Measurements from ENCODE around the gene RNF31.

The RNF31 gene

DNA sequence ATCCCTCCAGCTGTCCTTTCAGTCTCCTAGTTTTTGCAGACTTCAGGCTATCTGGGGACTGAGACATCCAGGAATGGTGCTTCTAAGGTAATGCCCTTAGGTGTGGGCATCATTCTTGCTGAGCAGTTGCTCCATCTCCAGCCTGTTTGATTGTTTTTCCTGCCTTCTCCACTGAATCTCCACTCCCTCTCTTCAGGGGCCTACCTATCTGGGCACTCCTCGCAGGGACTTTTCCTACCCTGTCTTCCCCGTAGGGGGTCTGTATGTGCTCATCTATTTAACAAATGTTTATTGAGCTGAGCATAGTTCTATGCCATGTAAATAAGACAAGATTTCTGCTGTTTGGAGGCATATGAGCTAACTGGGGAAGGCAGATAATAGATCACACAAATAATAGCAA, 14.3 kb upstream of the RNF31 start:
- Histone ChIP-seq H3K9me3 (replicated peaks; ENCODE audit: low read length) (no peaks in the 10 kb centered on the region), H3K27me3 (ENCODE audit: control insufficient read depth, insufficient read depth, low read length) (no peaks in the 10 kb centered on the region), H3K36me3 (ENCODE audit: insufficient read depth, low read length) (peaks cover 8% of the 10 kb centered on the region), H3K4me2 (ENCODE audit: low read length) (no peak overlapping the region), H3K4me3 (ENCODE audit: low read length) (no peak overlapping the region), H3K9ac (ENCODE audit: low read depth, low read length) (no peak overlapping the region), H3K4me1 (ENCODE audit: control insufficient read depth, insufficient read depth, low read length) (peaks cover 33% of the 10 kb centered on the region)

DNA sequence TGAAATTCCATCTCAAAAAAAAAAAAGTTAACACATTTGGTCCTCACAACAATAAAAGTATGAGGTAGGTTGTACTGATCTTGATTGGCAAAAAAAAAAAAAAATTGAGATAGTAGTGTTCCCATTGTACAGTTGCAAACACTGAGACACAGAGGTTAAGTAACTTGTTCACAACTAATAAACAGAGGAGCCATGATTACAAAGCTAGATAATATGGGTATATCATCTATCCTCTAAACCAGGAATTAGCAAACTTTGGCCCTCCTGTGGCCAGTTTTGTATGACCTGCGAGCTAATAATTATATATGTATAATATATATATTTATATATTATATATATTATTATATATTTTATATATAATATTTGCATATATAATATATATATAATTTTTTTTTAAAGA, 13.6 kb upstream of the RNF31 start:
- Histone ChIP-seq H3K4me1 (ENCODE audit: control insufficient read depth, insufficient read depth, low read length) (peaks cover 33% of the 10 kb centered on the region), H3K9ac (ENCODE audit: low read depth, low read length) (no peak overlapping the region), H3K4me3 (ENCODE audit: low read length) (no peak overlapping the region), H3K9me3 (replicated peaks; ENCODE audit: low read length) (no peaks in the 10 kb centered on the region), H3K27me3 (ENCODE audit: control insufficient read depth, insufficient read depth, low read length) (no peaks in the 10 kb centered on the region), H3K4me2 (ENCODE audit: low read length) (no peak overlapping the region), H3K36me3 (ENCODE audit: insufficient read depth, low read length) (peaks cover 15% of the 10 kb centered on the region)

- Histone ChIP-seq H3K4me3 (ENCODE audit: low read length) (peak overlapping the region; percentile 80), H3K4me1 (ENCODE audit: control insufficient read depth, insufficient read depth, low read length) (peaks cover 38% of the 10 kb centered on the region), H3K27me3 (ENCODE audit: control insufficient read depth, insufficient read depth, low read length) (no peaks in the 10 kb centered on the region), H3K9ac (ENCODE audit: low read depth, low read length) (peak overlapping the region; percentile 92), H3K4me2 (ENCODE audit: low read length) (peak overlapping the region; percentile 91), H3K36me3 (ENCODE audit: insufficient read depth, low read length) (peaks cover 26% of the 10 kb centered on the region), H3K9me3 (replicated peaks; ENCODE audit: low read length) (no peaks in the 10 kb centered on the region)
Measured at GRCh38 chr14:24135584-24135833, 11.8 kb upstream of the RNF31 start.

- Histone ChIP-seq H3K4me2 (ENCODE audit: low read length) (peak within 1 kb of the TSS; percentile 91), H3K9ac (ENCODE audit: low read depth, low read length) (peak within 1 kb of the TSS; percentile 92), H3K4me1 (ENCODE audit: control insufficient read depth, insufficient read depth, low read length) (peaks cover 32% of the 10 kb centered on the region)
Measured at GRCh38 chr14:24135834-24136683, 11.2 kb upstream of the RNF31 start, which contains the start of gene PSME1. Gene PSME1 (plus strand): TSS chr14:24136194. CDS start chr14:24136263, 69 bp downstream.

DNA sequence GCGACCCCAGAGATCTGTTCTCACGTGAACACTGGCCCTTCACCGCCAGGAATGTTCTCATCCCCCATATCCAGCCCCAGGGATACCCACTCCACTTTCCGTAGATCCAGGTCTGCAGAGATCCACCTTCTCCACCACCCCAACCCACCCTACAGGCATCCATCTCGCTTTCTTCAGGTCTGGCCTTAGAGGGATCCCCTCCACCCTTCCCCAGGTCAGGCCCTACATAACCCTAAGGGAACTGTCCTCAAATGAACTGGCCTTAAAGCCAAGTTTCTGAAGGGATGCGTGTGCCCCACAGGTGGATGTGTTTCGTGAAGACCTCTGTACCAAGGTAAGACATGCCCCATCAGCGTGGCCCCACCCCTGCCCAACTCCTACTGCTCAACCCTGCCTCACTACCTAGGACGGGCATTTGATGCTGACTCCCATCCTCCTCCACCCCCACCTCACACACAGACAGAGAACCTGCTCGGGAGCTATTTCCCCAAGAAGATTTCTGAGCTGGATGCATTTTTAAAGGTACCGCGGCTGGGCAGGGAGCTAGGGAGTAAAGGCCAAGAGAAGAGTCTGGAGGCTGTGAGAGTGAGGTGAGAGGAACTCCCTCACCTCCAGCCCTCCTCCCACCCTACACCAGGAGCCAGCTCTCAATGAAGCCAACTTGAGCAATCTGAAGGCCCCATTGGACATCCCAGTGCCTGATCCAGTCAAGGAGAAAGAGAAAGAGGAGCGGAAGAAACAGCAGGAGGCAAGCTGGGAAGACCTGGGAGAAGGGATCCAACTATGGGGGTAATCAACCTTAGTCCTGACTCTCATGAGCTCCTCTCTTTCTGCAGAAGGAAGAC, 10.4 kb upstream of the RNF31 start:
- no peaks in the 10 kb centered on the region for H3K9me3 ChIP-seq (replicated peaks; ENCODE audit: low read length)
- peaks cover 28% of the 10 kb centered on the region for H3K4me1 ChIP-seq (ENCODE audit: control insufficient read depth, insufficient read depth, low read length)
- peak overlapping the region; percentile 91 for H3K4me2 ChIP-seq (ENCODE audit: low read length)
- H3K4me3 ChIP-seq (ENCODE audit: low read length) = peak overlapping the region; percentile 80
- H3K27me3 ChIP-seq (ENCODE audit: control insufficient read depth, insufficient read depth, low read length) = no peaks in the 10 kb centered on the region
- H3K36me3 ChIP-seq (ENCODE audit: insufficient read depth, low read length) = peaks cover 26% of the 10 kb centered on the region
- peak overlapping the region; percentile 92 for H3K9ac ChIP-seq (ENCODE audit: low read depth, low read length)

More at GRCh38 chr14:24135834-24136683, 11.2 kb upstream of the RNF31 start, which contains the start of gene PSME1:
- Histone ChIP-seq H3K9me3 (replicated peaks; ENCODE audit: low read length) (no peaks in the 10 kb centered on the region), H3K36me3 (ENCODE audit: insufficient read depth, low read length) (peaks cover 26% of the 10 kb centered on the region), H3K4me3 (ENCODE audit: low read length) (peak within 1 kb of the TSS; percentile 80), H3K27me3 (ENCODE audit: control insufficient read depth, insufficient read depth, low read length) (no peaks in the 10 kb centered on the region)

DNA sequence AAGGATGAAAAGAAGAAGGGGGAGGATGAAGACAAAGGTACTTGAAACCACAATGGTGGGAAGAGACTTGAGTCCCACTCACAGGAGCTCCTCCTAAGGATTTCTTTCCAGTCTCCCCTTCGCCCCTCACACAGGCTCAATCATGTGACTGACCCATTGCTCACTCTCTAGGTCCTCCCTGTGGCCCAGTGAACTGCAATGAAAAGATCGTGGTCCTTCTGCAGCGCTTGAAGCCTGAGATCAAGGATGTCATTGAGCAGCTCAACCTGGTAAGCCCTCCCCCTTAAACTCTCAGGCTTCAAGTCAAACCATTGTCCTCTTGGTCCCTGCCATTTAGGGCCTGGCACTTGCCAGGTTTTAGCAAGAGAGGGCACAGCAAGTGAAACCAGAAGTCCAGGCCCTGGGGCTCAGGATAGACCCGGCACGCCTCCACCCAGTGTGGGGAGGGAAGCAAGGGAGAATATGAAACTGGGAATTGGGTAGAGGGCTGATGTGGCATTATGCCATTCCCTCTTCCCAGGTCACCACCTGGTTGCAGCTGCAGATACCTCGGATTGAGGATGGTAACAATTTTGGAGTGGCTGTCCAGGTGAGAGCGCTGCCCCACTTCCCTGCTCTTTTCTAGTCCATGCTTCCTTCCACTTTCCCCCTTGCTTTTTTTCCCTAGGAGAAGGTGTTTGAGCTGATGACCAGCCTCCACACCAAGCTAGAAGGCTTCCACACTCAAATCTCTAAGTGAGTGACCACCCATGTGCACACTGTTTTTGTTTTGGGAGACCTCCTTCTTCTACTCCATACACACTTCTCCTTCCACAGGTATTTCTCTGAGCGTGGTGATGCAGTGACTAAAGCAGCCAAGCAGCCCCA, 9.5 kb upstream of the RNF31 start:
- H3K4me3 ChIP-seq (ENCODE audit: low read length) = no peak overlapping the region
- H3K4me1 ChIP-seq (ENCODE audit: control insufficient read depth, insufficient read depth, low read length) = peaks cover 24% of the 10 kb centered on the region
- H3K4me2 ChIP-seq (ENCODE audit: low read length) = no peak overlapping the region
- no peaks in the 10 kb centered on the region for H3K9me3 ChIP-seq (replicated peaks; ENCODE audit: low read length)
- H3K9ac ChIP-seq (ENCODE audit: low read depth, low read length) = no peak overlapping the region
- H3K27me3 ChIP-seq (ENCODE audit: control insufficient read depth, insufficient read depth, low read length) = no peaks in the 10 kb centered on the region
- peaks cover 26% of the 10 kb centered on the region for H3K36me3 ChIP-seq (ENCODE audit: insufficient read depth, low read length)

GRCh38 chr14:24138396-24139271, 8.7 kb upstream of the RNF31 start:
- no peaks in the 10 kb centered on the region for H3K27me3 ChIP-seq (ENCODE audit: control insufficient read depth, insufficient read depth, low read length)
- no peak overlapping the region for H3K4me3 ChIP-seq (ENCODE audit: low read length)
- H3K4me1 ChIP-seq (ENCODE audit: control insufficient read depth, insufficient read depth, low read length) = peaks cover 30% of the 10 kb centered on the region
- H3K9ac ChIP-seq (ENCODE audit: low read depth, low read length) = no peak overlapping the region
- H3K9me3 ChIP-seq (replicated peaks; ENCODE audit: low read length) = no peaks in the 10 kb centered on the region
- H3K4me2 ChIP-seq (ENCODE audit: low read length) = no peak overlapping the region
- H3K36me3 ChIP-seq (ENCODE audit: insufficient read depth, low read length) = peaks cover 26% of the 10 kb centered on the region

DNA sequence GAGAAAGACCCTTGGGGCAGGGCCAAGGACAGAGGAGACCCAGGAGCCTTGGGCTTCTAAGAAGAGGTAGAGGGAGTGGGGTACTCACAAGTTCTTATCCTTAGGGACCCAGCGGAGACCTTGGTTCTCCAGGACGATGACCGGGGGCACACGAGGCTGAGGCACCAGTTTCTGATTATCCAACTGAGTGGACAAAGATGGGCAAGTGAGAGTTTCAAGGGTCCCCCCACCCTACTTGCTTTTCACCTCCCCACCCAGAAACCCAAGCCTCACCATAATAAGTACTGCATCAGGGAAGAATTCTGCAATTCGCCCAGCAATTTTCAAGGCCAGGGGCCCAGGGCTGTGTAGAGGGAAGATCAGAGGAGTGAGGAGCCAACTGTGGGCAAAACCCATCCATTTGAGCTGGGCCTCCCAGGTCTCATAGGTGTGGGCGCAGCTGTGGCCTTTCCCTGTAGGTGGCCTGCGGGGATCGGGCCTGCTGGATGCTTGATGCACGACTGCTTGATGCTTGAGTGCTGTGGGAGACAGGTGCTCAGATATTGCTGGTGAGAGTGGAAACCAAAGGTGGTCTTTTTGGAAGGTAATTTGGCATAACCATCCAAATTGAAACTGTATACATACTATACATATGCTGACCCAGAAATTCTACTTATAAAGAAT, 7.9 kb upstream of the RNF31 start:
- Histone ChIP-seq H3K4me2 (ENCODE audit: low read length) (peak overlapping the region; percentile 87), H3K4me3 (ENCODE audit: low read length) (no peak overlapping the region), H3K27me3 (ENCODE audit: control insufficient read depth, insufficient read depth, low read length) (no peaks in the 10 kb centered on the region), H3K4me1 (ENCODE audit: control insufficient read depth, insufficient read depth, low read length) (peaks cover 35% of the 10 kb centered on the region), H3K36me3 (ENCODE audit: insufficient read depth, low read length) (peaks cover 32% of the 10 kb centered on the region), H3K9ac (ENCODE audit: low read depth, low read length) (no peak overlapping the region), H3K9me3 (replicated peaks; ENCODE audit: low read length) (no peaks in the 10 kb centered on the region)

DNA sequence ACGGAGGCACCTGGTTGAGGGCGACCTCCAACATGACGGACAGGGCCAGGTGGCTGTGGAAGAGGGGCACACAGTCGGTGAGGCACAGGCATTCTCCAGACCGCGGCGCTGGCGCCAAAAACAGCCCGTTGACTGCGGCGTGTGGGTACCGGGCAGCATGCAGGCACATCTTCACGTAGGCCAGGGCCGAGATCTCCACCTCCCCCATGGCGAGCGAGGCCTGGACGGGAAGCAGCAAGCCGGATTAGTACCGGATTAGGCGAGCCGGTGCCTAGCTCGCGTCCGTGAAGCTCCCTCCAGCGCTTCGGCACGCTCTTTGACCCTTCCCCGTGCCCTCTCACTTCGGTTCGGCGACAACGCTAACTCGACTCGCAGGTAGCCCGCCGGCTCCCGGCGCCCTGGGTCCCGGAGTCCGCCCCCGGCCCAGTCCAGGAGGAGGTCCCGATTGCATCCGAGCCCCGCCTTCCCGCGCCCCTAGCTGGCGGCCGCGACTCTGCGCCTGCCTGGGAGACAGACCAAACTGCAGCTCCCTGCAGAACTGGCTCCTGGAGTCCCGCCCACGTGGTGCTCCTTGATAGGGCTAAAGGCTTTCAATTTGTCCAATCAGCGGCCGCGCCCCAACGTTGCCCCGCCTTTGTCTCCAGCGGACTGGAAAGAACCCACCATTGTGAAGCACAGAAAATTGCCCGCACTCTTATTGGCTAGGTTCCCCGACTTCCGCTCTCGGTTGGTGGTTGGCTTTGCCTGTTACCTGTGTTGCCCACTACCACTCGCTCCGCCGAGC, 6.0 kb upstream of the RNF31 start, which contains the start of gene EMC9:
Gene EMC9 (minus strand): TSS at position 495 of the 784 bp plus-strand sequence. CDS start 287 bp downstream, at position 208.
- Histone ChIP-seq H3K4me1 (ENCODE audit: control insufficient read depth, insufficient read depth, low read length) (peaks cover 41% of the 10 kb centered on the region), H3K4me3 (ENCODE audit: low read length) (peak within 1 kb of the TSS; percentile 86), H3K9me3 (replicated peaks; ENCODE audit: low read length) (no peaks in the 10 kb centered on the region), H3K4me2 (ENCODE audit: low read length) (peak within 1 kb of the TSS; percentile 87), H3K36me3 (ENCODE audit: insufficient read depth, low read length) (peaks cover 33% of the 10 kb centered on the region), H3K9ac (ENCODE audit: low read depth, low read length) (peak within 1 kb of the TSS; percentile 88), H3K27me3 (ENCODE audit: control insufficient read depth, insufficient read depth, low read length) (no peaks in the 10 kb centered on the region)
